HG03354 (cell line): ENCODE results near the gene FPGS.

Experiments
- ATAC-seq: cut with Tn5 transposase; IDR thresholded peaks from one replicate; pipeline ENCODE4 v1.9.1; 2021; ENCODE audit warnings: mild to moderate bottlenecking; ENCODE audit not compliant: unreplicated experiment, poor library complexity, severe bottlenecking

Gene FPGS

GRCh38 chr9:127785023-127785932, 17.4 kb upstream of the FPGS start:
- peak; percentile 45 for ATAC-seq

GRCh38 chr9:127785933-127786772, 16.5 kb upstream of the FPGS start, which contains the start of gene CDK9:
TSS of gene CDK9 (plus strand) at chr9:127786034. CDS start at chr9:127786149, 115 bp downstream.
- peak; percentile 74 for ATAC-seq

- no peak for ATAC-seq
Observed at GRCh38 chr9:127786773-127787104, 15.9 kb upstream of the FPGS start.

GRCh38 chr9:127788337-127789011, 14.2 kb upstream of the FPGS start:
- no peak for ATAC-seq

- ATAC-seq, result no peak
Observed at GRCh38 chr9:127789179-127789578, 13.5 kb upstream of the FPGS start.

GRCh38 chr9:127790094-127790855, 12.4 kb upstream of the FPGS start:
- no peak for ATAC-seq

- ATAC-seq, result no peak
Observed at GRCh38 chr9:127791085-127791484, 11.6 kb upstream of the FPGS start.

- no peak for ATAC-seq
Observed at GRCh38 chr9:127792417-127793031, 10.2 kb upstream of the FPGS start.

GRCh38 chr9:127793093-127793708, 9.5 kb upstream of the FPGS start:
- ATAC-seq, result no peak

GRCh38 chr9:127794001-127794791, 8.5 kb upstream of the FPGS start:
- no peak for ATAC-seq

GRCh38 chr9:127796225-127796813, 6.4 kb upstream of the FPGS start:
- ATAC-seq, result no peak

- ATAC-seq, result no peak
Observed at GRCh38 chr9:127796852-127797370, 5.8 kb upstream of the FPGS start.

GRCh38 chr9:127801955-127802575, 617 bp upstream of the FPGS start:
- ATAC-seq, result no peak

GRCh38 chr9:127803507-127804352, 1.0 kb downstream of the FPGS start:
- ATAC-seq, result peak; percentile 14

GRCh38 chr9:127805620-127806019, 2.9 kb downstream of the FPGS start:
- no peak for ATAC-seq

- no peak for ATAC-seq
Observed at GRCh38 chr9:127806871-127807270, 4.2 kb downstream of the FPGS start.
